Body of pancreas (tissue), 4 donors: ENCODE results near the gene SVEP1. TPM values are rescaled to one million over a fixed set of nuclear protein-coding genes. Genes with fewer than 3 reads are reported as not detected.
"Not testable (repeated sequence)": the region's sequence is repeated elsewhere in the genome, so short reads cannot be mapped to it uniquely, and the experiment has no call there.

Experiments
- ATAC-seq: fragments of 150-250 bp; one replicate; pipeline ENCODE4 v1.9.1; 2016
- DNase-seq, 4 donors: peaks; one replicate each; pipeline ENCODE4 v3.0.0-alpha.2; 2019
- H3K27ac ChIP-seq, 4 donors: fragments of 200-600 bp; sonication (generic); 1 replicate in 3 of 4; 2 replicates in 1 of 4; pipeline versions ENCODE4 v1.5.1 to v1.6.1; 2016 to 2019; ENCODE audit warnings: mild to moderate bottlenecking in 1 of 4, mixed read lengths in 1 of 4, moderate library complexity in 1 of 4
- H3K27me3 ChIP-seq, 2 donors: fragments of 200-600 bp; sonication (generic); one replicate each; pipeline ENCODE4 v1.6.0; 2016; ENCODE audit warnings: mild to moderate bottlenecking in 1 of 2
- H3K36me3 ChIP-seq, 2 donors: fragments of 200-600 bp; sonication (generic); replicated peaks in 1 of 2; 2 replicates each; pipeline ENCODE4 v1.5.1; 2016; ENCODE audit warnings: low read depth in 2 of 2; ENCODE audit not compliant: insufficient read depth in 1 of 2
- H3K4me1 ChIP-seq: fragments of 200-600 bp; sonication (generic); one replicate; pipeline ENCODE4 v1.6.0; 2016
- H3K4me3 ChIP-seq, 2 donors: fragments of 200-600 bp; sonication (generic); 1 replicate in 1 of 2; 2 replicates in 1 of 2; pipeline ENCODE4 v1.5.1; 2016 to 2019
- H3K9me3 ChIP-seq, 3 donors: fragments of 200-600 bp; sonication (generic); 1 replicate in 2 of 3; 2 replicates in 1 of 3; pipeline ENCODE4 v1.5.1; 2016
- CTCF ChIP-seq, 7 experiments: fragments of 450-650 bp in 4 of 7; fragments of 200-600 bp in 3 of 7; sonication (generic) in 3 of 7; IDR thresholded peaks; one replicate each; pipeline ENCODE4 v1.5.1; 2016 to 2019; ENCODE audit warnings: antibody characterized with exemption in 7 of 7
- POLR2A ChIP-seq, 3 donors: fragments of 450-650 bp; IDR thresholded peaks; one replicate each; pipeline ENCODE4 v1.6.1; 2016; ENCODE audit warnings: antibody characterized with exemption in 3 of 3, mild to moderate bottlenecking in 2 of 3
- WGBS, 2 donors: methylation state at CpG; one replicate each; pipeline ENCODE4 v1.1.5; 2017; 5-methylcytosine and 5-hydroxymethylcytosine counted together
- intact Hi-C: fragments of 100-400 bp; cut with DNase I; formaldehyde crosslinking; loops from one replicate; pipeline ENCODE4 v1.15.1; 2023
- total RNA-seq, 2 donors: library from RNA; depleted of rRNA; stranded (reverse); fragments of >200 nt; gene quantifications; one replicate each; pipeline ENCODE4 v1.1.0, GENCODE V29; 2016

Gene SVEP1
- total RNA-seq, 2 donors from 2014 or later: 23.7 to 34.0 TPM

GRCh38 chr9:110541950-110542349, 37.6 kb downstream of the SVEP1 start:
- intact Hi-C loops: no loop called here
- no peak overlapping the region for H3K4me3 ChIP-seq
- no peaks in the 10 kb centered on the region for H3K27me3 ChIP-seq
- H3K4me1 ChIP-seq: no peaks in the 10 kb centered on the region
- ATAC-seq: no peak
- H3K27ac ChIP-seq: no peak overlapping the region
- 72 to 82% methylated on average over 2 of the region's 2 CpGs for WGBS, 2 donors
- TF ChIP-seq CTCF (IDR thresholded peaks at IDR 0.05) (no peak), POLR2A (IDR thresholded peaks at IDR 0.05) (no peak)
- H3K9me3 ChIP-seq: no peaks in the 10 kb centered on the region
- no peak for DNase-seq
- H3K36me3 ChIP-seq: no peaks in the 10 kb centered on the region

- WGBS, 2 donors: 46 to 49% methylated on average over 2 of the region's 2 CpGs
- Histone ChIP-seq H3K4me1 (no peaks in the 10 kb centered on the region), H3K4me3 (no peak overlapping the region), H3K27ac (no peak overlapping the region), H3K9me3 (no peaks in the 10 kb centered on the region), H3K27me3 (no peaks in the 10 kb centered on the region), H3K36me3 (no peaks in the 10 kb centered on the region)
- TF ChIP-seq CTCF (IDR thresholded peaks at IDR 0.05): no peak
- no peak for TF ChIP-seq POLR2A (IDR thresholded peaks at IDR 0.05)
- no peak for ATAC-seq
- intact Hi-C loops: no loop called here
- no peak for DNase-seq
These were observed 40.9 kb downstream of the SVEP1 start for GRCh38 chr9:110538647-110539041.

- Histone ChIP-seq H3K36me3 (no peaks in the 10 kb centered on the region), H3K4me3 (no peak overlapping the region), H3K27me3 (no peaks in the 10 kb centered on the region), H3K4me1 (no peaks in the 10 kb centered on the region), H3K9me3 (no peaks in the 10 kb centered on the region), H3K27ac (no peak overlapping the region)
- TF ChIP-seq CTCF (IDR thresholded peaks at IDR 0.05) (no peak), POLR2A (IDR thresholded peaks at IDR 0.05) (no peak)
- intact Hi-C loops: no loop called here
- WGBS, 2 donors: 21 to 24% methylated on average over 4 of the region's 4 CpGs
- ATAC-seq: no peak
- DNase-seq: no peak
These were observed 41.5 kb downstream of the SVEP1 start for GRCh38 chr9:110537841-110538646.

GRCh38 chr9:110536822-110537221, 42.7 kb downstream of the SVEP1 start:
- 43 to 48% methylated on average over 4 of the region's 4 CpGs for WGBS, 2 donors
- H3K36me3 ChIP-seq: no peaks in the 10 kb centered on the region
- no peak for ATAC-seq
- no peak overlapping the region for H3K4me3 ChIP-seq
- DNase-seq: no peak
- no peak for TF ChIP-seq CTCF (IDR thresholded peaks at IDR 0.05)
- TF ChIP-seq POLR2A (IDR thresholded peaks at IDR 0.05): no peak
- no peak overlapping the region for H3K27ac ChIP-seq
- intact Hi-C loops: no loop called here
- no peaks in the 10 kb centered on the region for H3K4me1 ChIP-seq
- no peaks in the 10 kb centered on the region for H3K27me3 ChIP-seq
- H3K9me3 ChIP-seq: no peaks in the 10 kb centered on the region

GRCh38 chr9:110534162-110534561, 45.4 kb downstream of the SVEP1 start:
- H3K4me1 ChIP-seq, intact Hi-C loops, H3K27me3 ChIP-seq, DNase-seq, H3K27ac ChIP-seq, ATAC-seq, H3K4me3 ChIP-seq, H3K9me3 ChIP-seq, H3K36me3 ChIP-seq: not testable (repeated sequence)
- WGBS, 2 donors: 75 to 76% methylated on average over 4 of the region's 4 CpGs
